ENCODE data around the gene GAA.
A peak's percentile ranks its signal among the peaks of the same experiment; 100 is the strongest.

GAA gene

GRCh38 chr17:80101011-80101945 lies at the start of gene GAA:
TSS of gene GAA (plus strand) at chr17:80101581. CDS start at chr17:80104587, 3,006 bp downstream.
- Mint-ChIP-seq H3K4me1 (peaks cover 40% of the 10 kb centered on the region), H3K27ac (peak within 1 kb of the TSS; percentile 86 to 92 (median 88)), H3K9me3 (no peaks in the 10 kb centered on the region), H3K27me3 (ENCODE audit: low read depth) (peaks cover 13% of the 10 kb centered on the region), H3K36me3 (ENCODE audit: low read depth) (no peaks in the 10 kb centered on the region), H3K4me3 (peak within 1 kb of the TSS; percentile 93 to 97 (median 96))
- TF ChIP-seq CTCF (IDR thresholded peaks at IDR 0.05; ENCODE audit: unreplicated experiment in 3 of 3) = peak; percentile 85 to 95 (median 90)

- H3K4me1 Mint-ChIP-seq = peaks cover 13% of the 10 kb centered on the region
- no peak overlapping the region for H3K27ac Mint-ChIP-seq
Measured at GRCh38 chr17:80051681-80052080, 49.7 kb upstream of the GAA start.

GRCh38 chr17:80053102-80053501 lies 48.3 kb upstream of the GAA start:
- no peaks in the 10 kb centered on the region for H3K27me3 Mint-ChIP-seq (ENCODE audit: low read depth)
- peaks cover 11% of the 10 kb centered on the region for H3K4me1 Mint-ChIP-seq
- no peak for TF ChIP-seq CTCF (IDR thresholded peaks at IDR 0.05; ENCODE audit: unreplicated experiment in 3 of 3)
- H3K4me3 Mint-ChIP-seq = no peak overlapping the region
- H3K36me3 Mint-ChIP-seq (ENCODE audit: low read depth) = peaks cover 40% of the 10 kb centered on the region
- no peak overlapping the region for H3K27ac Mint-ChIP-seq
- H3K9me3 Mint-ChIP-seq = no peaks in the 10 kb centered on the region

More at GRCh38 chr17:80051681-80052080, 49.7 kb upstream of the GAA start:
- H3K4me3 Mint-ChIP-seq = no peak overlapping the region
- H3K9me3 Mint-ChIP-seq = no peaks in the 10 kb centered on the region
- no peaks in the 10 kb centered on the region for H3K27me3 Mint-ChIP-seq (ENCODE audit: low read depth)
- H3K36me3 Mint-ChIP-seq (ENCODE audit: low read depth) = peaks cover 40% of the 10 kb centered on the region
- TF ChIP-seq CTCF (IDR thresholded peaks at IDR 0.05; ENCODE audit: unreplicated experiment in 3 of 3) = no peak

GRCh38 chr17:80055597-80055996 lies 45.8 kb upstream of the GAA start:
- H3K27ac Mint-ChIP-seq = no peak overlapping the region

GRCh38 chr17:80058311-80058955 lies 42.9 kb upstream of the GAA start:
- Mint-ChIP-seq H3K27ac (no peak overlapping the region), H3K4me3 (no peak overlapping the region), H3K4me1 (peaks cover 5% of the 10 kb centered on the region), H3K9me3 (no peaks in the 10 kb centered on the region), H3K27me3 (ENCODE audit: low read depth) (no peaks in the 10 kb centered on the region), H3K36me3 (ENCODE audit: low read depth) (peaks cover 21% of the 10 kb centered on the region)
- no peak for TF ChIP-seq CTCF (IDR thresholded peaks at IDR 0.05; ENCODE audit: unreplicated experiment in 3 of 3)

More at GRCh38 chr17:80055597-80055996, 45.8 kb upstream of the GAA start:
- Mint-ChIP-seq H3K9me3 (no peaks in the 10 kb centered on the region), H3K4me1 (peaks cover 8% of the 10 kb centered on the region), H3K4me3 (no peak overlapping the region), H3K36me3 (ENCODE audit: low read depth) (peaks cover 38% of the 10 kb centered on the region), H3K27me3 (ENCODE audit: low read depth) (no peaks in the 10 kb centered on the region)
- TF ChIP-seq CTCF (IDR thresholded peaks at IDR 0.05; ENCODE audit: unreplicated experiment in 3 of 3) = no peak
